NCI-H146 treated with DMSO at 0.1 percent for 48 hours (cell line): Measurements from ENCODE around the gene RAD9A.

Source experiments
- DNase-seq: peaks from one replicate; lab custom pipeline; 2025; ENCODE audit not compliant: unreplicated experiment; lab: John Stamatoyannopoulos, UW

Gene RAD9A

DNA sequence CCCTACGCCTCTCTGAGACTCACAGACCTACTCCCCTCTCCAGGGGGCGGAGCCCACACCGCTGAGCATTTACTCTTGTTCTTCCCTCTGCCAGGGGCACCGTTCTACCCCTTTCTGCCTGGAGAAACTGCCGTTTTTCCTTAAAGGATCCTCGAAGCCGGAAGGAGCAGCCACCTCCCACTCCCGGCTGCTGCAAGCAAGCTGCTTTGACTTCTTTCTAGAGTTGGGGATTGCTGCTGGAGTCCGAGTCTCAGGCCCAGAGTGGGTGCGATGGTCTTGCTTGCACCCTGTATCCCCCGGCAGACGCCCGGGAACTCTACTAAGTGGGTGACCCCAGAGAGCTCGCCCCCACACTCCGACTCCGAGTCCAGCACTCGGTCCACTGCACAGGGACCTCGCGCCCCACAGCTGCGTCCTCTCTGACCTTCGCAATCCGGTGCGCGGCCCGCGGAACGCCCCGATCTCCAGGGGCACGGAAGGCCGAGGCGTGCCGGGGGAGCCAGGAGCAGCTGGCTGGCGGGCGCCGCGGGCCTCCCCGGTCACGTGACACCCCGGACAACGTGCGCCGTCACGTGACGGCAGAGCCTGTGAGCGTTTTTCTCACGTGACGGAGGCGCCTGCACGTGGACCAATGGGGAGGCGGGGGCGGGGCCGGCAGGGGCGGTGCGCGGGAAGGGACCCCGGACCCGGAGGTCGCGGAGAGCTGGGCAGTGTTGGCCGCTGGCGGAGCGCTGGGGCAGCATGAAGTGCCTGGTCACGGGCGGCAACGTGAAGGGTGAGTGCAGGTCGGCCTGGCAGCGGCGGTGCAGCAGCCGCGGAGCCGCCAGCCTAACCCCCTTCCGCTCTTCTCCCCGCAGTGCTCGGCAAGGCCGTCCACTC, at the start of gene RAD9A:
Gene RAD9A (plus strand): TSS at position 683 of the 879 bp plus-strand sequence. CDS start 59 bp downstream, at position 742.
- DNase-seq = peak; percentile 96

DNA sequence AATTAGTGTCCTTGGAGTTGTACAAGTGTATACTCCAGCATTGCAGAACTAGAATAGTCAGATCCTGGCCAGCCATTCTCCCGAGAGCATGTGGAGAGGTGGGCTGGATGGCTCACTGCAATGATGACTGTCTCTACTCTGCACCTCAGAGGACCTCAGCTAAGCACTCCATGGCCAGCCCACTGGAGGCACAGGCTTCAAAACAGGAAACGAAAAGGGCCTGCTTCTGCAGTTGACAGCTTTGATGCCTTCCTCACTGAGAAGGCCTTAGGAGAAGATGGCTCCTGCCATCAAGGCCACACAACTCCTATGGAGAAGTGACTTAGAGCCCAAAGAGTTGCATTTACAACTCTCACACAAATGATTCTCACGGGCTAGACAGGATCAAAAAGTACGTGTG, 47.5 kb upstream of the RAD9A start:
- DNase-seq = no peak

DNA sequence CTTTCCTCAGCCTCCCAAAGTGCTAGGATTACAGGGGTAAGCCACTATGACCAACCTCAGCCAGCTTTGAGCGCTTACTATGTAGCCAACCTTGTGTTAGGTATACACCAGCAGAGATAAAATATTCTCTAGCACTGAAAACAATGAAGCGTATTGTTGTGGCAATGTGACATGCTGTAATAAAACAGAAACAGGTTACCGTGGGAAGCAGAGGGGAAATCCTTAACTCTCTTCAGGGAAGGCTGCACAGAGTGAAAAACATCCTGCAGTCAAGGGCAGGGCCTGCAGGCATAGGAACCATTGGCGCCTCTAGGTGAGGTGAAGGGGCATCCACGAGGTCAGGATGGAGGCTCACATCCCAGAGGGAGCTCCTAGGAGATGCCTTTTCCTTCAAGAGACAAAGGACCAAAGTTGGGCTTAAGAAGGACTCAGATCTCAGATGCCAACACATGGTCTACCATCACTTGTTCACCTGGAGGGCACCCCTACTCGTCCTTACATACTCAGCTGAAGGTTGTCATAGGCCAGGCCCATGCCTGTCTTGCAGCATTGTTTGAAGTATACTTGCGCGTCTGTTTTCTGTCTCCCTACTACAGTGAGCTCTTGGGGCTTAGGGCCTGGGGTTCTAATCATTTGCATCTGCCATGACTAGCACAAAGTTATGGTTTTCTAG, 46.4 kb upstream of the RAD9A start:
- DNase-seq = no peak

DNA sequence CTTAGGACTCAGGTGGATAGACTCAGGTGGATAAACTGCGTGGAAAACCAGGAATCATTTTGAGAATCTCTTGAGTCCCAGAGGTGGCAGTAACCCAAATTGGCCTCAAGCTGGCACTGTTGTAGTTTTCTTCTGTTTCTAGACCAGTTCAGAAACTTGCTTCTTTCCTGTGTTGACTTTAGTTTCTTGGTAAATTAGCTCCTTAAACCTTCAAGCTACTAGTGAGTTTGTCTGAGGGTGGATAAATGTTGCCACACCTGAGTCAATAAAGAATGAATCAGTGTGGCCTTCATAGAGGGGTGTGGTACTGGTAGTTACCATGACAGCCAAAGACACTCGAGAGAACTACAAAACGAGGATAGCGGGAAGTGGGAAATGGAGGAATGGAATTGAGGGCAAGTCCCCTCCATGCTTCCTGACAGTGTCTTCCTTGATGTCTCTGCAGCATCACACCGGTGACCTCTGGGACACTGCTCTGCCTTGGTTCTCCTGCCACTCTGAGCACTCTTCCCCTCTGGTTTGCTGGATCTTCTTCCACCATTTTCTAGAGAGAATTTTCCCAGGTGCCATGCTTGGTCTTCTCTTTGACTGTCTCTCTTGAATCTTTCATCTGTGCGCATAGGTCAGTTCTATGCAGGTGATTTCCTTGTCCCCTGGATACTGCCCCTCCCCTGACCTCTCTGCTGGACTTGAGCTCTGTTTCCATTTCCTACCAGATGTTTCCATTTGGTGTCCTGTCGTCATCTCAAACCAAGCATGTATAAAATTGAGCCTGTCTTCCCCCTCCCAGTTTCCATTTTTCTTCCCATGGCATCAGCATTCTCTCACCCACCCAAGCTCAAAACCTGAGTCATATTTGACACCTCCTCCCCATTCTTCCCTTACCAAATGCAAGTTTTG, 45.6 kb upstream of the RAD9A start:
- DNase-seq = peak; percentile 30

DNA sequence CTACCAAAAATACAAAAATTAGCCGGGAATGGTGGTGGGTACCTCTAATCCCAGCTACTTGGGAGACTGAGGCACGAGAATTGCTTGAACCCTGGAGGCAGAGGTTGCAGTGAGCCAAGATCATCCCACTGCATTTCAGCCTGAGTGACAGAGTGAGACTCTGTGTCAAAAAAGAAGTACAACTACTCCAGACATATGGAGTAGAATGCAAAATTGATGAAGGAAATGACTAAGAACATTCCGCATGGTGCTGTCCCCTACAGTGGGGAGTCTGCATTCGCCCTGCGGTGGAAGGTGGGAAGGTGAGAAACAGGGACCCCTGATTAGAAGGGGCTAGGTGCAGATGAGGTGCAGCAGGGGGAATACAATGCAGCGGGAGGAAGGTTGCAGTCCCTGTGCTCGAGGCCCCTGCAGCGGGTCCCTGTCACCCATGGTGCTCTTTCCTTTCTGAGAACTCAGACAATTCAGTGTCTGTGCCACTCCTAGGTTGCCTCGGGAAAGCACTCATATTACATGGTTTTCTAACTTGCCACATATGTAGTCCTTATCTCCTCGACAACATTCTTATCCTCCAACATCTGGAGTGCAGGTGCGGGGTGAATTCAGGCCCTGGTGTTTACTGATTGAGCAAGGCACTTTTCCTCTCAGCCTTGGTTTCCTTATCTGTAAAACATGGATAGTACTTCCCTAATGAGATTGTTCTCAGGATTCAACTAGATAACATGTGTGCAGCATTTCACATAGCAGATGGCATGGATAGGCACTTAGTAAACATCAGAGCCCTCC, 43.6 kb upstream of the RAD9A start:
- no peak for DNase-seq

DNA sequence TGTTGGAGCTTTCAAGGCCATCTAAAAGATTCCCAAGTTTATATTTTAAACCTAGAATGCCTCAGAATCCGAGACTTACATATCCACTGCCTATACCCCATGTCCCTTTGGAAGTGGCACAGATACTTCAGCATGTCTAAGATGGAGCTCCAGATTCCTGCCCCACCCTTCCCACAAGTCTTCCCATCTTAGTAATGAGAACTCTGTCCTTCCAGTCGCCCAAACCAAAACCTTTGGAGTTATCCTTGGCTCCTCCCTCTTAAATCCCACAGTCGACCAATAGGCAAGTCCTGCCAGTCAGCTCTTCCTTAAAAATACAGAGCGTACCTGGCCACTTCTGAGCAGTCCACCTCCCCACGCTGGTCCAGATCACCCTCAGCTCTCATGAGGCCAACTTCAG, 42.8 kb upstream of the RAD9A start:
- no peak for DNase-seq

DNA sequence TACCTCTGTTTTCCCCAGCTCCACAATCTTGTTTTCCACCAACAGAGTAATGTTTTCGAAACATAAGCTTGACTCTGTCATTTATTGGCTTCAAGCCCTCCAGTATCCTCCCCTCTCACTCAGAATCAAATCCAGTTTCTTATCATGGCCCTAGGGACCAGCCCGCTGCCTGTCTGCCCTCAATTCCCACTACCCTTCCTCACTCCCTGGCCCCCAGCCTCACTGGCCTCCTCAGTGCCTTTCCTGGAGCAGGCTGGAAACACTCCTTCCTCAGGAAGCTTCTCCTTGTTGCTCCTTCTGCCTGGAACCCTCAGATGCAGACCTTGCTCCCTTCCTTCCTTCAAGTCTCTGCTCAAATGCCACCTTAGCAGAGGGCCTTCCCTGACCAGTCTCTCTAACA, 42.3 kb upstream of the RAD9A start:
- no peak for DNase-seq

DNA sequence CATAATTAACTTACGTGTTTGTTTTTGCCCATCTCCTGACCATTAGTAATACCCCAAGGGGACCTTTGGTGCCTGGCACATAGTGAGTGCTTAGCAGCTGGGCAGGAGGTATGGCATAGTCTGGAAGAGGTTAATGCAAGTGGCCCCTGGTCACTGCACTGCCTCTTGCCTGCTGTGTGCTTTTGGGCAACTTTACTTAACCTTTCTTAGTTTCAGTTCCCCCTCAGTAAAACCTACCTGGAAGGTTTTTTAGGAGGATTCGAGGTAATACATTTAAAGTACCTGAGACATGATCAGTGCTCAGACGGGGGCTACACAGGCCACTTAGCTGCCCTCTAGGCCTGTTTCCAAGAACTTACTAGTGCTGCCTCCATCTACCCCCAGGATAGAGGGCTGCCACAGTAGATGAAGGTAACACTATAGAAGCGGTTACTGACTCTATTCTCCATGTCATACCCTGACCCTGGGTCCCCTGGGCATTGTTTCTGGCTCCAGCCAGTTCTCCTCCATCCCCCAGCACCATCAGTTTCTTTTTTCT, 41.8 kb upstream of the RAD9A start:
- DNase-seq = no peak

DNA sequence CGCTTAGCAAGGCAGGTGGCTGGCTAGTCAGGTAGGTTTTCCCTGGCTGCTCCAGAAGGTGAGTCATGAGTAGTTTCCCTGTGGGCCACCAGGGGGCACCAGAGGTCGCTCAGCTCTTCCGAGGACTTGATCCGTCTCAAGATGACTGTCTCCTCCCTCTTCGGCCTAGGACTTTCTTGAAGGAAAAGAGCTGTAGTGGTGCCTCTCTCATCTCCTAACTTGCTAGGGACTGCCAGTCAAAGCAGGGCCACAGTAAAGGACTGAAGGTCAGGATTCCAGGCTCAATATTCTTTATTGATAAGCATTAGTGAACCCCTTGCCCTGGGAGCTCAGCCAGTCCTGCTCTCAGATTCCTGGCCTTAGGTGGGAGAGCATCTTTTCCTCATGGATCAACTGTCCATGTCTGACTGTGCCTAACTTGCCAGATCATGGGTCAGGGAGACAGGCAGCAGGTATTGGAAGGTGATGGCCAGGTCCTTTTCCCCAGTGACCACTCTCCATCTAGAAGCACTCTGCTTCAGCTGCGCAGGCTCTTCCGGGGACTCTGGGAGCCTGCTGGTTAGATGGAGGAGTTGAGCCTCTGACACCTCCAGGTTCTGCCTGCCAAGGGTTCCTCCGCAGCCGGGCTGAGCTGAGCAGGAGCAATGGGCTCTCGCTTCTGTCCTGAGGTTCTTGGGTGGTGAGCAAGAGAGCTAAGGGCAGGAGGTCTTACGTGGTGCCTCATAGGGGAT, 40.3 kb upstream of the RAD9A start:
- DNase-seq = peak; percentile 70

DNA sequence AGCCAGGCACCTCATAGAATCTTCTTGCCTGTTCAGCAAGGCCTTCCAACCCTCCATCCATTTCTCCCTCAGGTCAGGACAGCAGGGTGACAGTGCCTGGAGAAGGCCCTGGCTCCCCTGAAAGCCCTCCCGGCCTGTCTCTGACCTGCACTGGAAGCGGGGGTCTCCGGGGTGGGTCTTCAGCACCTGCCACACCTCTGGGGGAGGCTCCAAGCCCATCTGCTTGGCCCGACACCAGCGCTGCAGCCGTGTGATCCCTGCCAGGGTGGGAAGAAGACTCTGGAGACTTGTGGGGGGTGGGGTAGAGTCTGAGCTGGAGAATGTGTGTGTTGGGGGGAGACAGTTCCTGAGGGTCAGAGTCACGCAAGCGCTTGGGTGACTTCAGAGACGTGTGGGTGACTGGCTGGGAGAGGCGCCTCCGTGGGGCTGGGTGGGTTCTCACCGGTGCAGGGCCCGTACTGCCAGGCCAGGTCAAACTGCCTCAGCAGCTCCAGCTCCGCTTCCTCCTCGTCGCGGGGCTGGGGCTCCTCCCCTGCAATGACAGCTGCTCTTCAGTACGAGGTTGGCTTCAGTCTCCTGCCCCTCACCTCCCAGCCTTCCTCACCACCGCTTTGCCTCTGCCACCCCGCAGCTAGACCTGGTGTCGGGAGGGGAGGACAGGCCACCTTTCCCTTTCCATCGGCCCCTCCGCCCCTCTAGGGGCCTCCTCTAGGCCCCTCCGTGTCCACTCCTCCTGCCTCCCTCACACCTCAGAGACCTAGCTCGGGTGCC, 39.1 kb upstream of the RAD9A start:
- peak; percentile 80 for DNase-seq

DNA sequence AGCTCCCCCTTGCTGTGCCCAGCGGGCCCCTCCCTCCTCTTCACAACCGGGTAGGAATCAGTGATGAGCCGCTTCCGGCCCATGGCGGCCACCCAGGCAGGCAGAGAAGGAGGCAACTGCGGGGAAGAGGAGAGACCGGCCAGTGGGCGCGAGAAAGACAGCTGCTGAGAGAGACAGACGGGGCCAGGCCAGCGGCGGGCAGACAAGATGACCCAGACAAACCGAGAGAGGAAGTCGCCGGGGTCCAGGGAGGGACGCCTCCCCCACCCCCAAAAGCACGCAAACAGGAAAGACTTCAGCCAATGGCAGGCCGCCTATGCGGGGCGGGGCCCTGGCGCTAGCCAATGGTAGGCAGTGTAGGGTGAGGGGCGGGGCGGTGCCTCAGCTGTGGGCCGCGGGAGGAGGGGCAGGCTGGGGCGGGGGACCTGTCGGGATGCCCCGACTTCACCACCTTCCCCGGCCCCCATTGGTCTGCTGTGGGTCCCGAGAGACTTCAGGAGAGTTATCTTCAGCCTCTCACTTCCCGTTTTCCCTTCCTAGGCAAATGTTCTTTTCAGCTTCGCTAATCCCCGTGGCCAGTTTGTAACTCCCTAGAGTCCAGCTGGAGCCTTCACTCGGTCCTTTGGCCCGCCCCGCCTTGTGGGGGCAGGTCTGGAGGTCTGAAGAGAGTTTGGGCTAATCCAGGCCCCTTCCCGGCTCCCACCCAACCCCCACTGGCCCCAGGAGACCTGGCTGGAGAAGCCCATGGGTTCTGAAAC, 38.3 kb upstream of the RAD9A start, which contains the start of gene POLD4:
Gene POLD4 (minus strand): TSS at position 230 of the 758 bp plus-strand sequence. CDS start 147 bp downstream, at position 83.
- peak; percentile 94 for DNase-seq

DNA sequence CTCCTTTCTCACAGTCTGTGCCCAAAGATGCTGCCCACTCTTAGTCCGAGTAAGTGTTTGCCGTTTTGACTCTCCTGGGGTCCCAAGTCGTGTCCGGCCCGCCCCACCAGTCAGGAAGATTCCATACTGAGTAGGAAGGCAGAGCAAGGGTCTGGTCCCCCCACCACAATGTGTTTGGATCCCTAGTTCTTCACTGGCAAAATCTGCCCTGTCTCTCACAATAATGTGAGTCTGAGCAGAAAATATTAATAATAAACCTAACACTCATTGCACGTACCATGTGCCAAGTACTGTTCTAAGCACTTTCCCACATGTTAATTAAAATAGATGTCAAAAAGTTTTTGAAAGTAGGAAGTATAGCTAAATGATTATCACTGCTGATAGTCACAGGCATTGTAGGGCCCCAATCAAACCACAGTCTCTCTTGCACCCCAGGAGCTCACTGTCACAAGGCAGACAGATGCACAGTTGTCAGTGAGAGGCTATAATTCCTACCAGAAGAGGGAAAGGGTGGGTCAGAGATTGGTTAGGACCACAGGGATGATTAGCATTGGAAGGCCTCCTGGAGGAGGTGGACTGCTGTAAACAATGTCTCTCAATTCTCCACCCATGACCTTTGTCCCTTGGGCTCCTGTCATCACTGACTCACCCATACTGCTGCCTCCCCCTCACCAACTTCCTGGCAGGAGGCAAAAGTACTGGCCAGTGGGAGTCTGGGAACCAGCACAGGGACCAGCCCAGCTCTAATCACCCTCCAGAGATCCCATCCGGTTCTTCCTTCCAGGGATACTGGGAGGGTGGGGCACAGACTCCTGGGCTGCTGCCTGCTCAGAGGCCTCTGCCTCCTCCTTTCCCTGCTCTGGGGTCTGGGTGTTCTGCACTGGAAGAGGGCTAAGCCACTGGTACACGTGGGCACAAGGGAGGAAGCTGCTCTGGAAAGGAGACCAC, 37.4 kb upstream of the RAD9A start:
- DNase-seq = no peak

DNA sequence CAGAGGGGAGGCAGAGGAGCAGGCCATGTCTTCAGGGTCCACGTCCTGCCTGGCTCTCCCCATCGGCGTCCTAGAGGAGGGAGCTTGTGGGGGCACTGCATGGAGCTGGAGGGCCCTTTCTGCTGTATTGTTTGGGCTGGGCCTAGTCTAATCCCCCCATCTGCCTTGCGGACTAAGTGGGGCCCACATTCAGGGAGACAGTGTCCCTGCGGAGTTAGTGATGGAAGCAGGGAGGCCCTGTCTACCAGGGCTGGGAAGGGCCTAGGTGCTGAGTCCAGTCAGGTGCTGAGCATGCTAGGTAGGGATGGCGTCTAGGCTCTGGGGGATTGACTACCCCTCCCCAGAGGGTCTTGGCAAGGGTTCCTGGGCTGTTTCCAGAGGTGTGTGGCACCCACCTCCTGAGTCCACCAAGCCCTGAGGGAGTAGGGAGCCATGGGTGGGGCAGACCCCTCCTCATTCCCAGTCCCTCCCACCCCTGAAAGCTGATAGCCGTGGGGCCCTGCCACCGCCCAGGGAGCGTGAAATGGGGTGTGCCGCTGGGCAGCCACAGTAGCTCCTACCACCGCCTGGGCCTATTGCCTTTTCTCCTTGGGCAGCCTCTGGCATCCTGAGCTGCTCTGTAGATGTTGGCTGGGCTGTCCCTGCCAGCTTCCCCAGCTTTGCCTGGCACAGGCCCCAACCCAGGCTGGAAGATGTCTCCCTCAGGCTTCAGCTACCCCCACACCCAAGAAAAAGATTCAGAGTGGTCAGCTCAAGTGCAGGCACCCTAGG, 36.6 kb upstream of the RAD9A start:
- DNase-seq = no peak

DNA sequence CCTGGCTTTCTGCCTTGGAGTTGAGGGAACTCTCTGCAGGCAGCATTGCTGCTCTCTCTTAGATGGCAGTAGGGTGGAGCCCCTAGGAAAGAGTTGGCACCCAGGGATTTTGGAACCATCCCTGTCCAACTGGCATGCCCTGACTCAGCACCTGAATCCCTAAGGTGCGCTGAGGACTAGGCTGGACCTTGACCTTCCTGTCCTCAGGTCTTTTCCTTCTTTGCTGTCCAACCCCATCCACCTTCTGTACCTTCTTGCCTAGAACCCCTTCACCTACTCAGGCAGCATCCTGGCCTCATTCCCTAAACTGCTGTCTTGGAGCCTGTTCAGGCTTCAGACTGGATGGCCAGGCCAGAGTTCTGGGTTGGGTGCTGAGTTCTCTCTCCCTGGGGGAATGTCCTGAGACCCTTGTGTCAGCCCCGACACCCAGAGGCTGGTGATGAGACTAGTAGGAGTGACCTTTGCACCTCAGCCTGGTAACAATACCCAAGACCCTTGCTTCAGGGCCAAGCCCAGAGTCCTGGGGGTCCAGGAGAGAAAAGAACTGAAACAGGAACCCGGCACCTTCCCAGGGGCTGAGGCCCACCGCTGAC, 35.9 kb upstream of the RAD9A start:
- no peak for DNase-seq

DNA sequence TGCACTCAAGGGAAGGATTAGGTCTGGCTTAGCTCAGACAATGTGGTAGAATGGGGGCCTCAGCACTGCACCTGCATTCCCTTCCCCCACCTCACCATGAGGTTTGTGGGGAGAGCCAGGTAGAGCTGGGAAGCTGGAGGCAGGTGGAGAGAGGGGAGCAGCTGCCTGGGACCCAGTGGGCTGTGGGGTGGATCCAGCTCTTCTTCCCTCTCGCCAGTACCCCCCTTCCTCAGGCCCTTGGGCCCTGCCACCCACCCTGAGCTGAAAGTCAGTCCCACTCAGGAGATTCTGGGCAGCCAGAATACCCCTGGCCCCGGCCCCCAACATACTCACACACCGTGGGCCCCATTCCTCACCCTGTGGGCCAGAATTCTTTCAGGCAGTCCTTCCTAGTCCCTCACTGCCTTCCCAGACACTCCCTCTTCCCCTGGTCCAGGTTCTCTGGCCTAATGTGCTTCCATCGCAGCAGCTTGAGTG, 35.4 kb upstream of the RAD9A start:
- DNase-seq = no peak
